Measurements from ENCODE around the gene KRT13.
A peak's percentile ranks its signal among the peaks of the same experiment; 100 is the strongest.

The KRT13 gene

DNA sequence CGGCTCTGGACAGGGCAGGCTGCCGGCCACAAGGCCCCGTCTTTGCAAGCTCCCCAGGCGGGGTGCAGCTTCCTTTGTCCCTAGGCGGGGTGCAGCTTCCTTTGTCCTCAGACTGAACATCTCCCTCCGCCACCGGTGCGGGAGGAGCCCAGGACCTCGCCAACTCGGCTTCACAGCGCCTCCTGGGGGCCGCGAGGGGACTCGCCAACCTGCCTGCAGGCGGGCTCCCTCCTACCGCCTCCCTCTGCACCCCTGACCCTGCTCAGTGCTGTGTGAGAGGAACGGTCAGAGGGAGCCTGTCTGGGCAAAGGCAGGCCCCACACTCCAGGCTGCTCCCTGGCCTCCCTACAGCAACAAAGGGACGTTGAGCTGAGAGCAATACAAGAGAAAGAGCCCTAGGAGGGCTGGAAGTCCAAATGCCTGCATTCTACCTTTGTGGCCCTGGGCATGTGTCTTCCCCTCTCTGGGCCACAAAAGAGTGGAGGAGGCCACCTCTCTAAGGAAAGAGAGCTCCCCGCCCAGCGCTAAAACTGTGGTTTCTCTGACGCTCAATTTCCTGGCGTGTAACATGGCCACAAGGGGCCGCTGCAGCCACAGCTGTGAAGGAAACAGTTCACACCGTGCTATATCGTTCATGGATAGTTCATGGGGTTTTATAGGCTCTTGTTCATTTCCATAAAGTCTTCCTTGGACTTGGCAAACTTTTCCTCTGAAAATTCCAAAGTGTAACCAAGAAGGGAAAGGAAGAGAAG lies 43.6 kb upstream of the KRT13 start:
- peak; percentile 97 for TF ChIP-seq CTCF (IDR thresholded peaks at IDR 0.05; ENCODE audit: control insufficient read depth, extremely low read depth, insufficient read depth)
- H3K4me3 ChIP-seq (ENCODE audit: low read depth, low read length) = peak overlapping the region; percentile 17; the same call in 1 of the 2 replicates
- peak; percentile 52 for DNase-seq (ENCODE audit: low read depth)

DNA sequence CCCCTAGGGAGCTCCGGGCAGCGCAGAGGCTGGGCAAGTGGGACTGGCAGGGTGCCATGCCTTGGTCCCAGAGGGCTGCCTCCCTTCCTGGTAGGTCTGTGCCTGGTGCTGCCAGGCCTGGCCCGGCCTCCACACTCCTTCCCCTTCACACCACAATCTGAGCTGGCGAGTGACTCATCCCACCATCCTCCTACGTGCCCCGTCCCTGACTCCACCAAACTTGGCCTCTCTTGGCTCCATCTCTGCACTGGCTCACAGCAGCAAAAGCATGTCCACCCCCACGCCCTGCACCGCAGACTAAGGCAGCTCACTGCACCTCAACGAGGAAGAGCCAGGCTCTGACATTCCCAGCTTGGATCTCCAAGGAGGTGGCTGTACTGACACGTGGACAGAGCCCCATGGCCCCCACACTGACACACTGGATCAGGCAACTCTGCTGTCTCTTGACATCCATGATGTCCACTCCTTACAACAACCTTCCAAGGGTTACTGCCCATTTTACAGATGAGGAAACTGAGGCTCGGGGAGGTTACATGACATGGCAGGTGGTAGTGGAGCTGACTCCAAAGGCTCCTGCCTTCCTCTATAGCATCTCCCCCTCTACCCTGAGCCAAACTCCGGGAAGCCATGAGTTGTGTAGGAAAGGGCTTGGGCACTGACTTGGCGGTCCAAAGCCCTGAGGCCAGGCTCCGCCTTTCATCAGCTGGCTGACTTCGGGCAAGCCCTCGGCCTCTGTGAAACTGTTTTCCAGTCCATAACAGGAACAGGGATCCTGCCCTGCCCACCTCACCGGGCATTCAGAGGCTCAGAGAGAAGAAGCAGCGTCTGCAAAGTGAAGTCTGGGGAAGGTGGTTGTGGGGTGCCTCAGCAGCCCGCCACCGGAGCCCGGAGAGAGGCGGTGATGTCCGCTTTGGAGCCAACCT lies 42.8 kb upstream of the KRT13 start:
- DNase-seq (ENCODE audit: low read depth) = no peak
- no peak for TF ChIP-seq CTCF (IDR thresholded peaks at IDR 0.05; ENCODE audit: control insufficient read depth, extremely low read depth, insufficient read depth)
- H3K4me3 ChIP-seq (ENCODE audit: low read depth, low read length) = no peak overlapping the region

- no peak for DNase-seq (ENCODE audit: low read depth)
- no peak overlapping the region for H3K4me3 ChIP-seq (ENCODE audit: low read depth, low read length)
- no peak for TF ChIP-seq CTCF (IDR thresholded peaks at IDR 0.05; ENCODE audit: control insufficient read depth, extremely low read depth, insufficient read depth)
Measured at GRCh38 chr17:41547378-41547841, 42.0 kb upstream of the KRT13 start.

DNA sequence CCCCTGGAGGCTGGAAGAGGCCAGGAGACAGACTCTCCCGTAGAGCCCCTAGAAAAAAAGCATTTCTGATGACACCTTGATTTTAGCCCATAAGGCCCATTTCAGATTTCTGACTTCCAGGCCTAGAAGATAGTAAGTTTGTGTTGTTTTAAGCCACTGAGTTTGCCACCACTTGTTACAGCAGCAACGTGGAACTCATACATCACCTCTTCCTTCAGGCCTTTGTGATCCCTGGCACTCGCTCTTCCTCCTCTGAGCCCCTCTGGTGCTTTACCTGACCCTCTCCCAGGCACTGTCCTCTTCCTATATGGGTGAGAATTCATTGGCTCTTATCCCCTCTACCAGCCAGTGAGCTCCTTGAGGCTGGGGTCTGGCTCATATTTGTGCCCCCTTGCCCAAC lies 41.4 kb upstream of the KRT13 start:
- H3K4me3 ChIP-seq (ENCODE audit: low read depth, low read length) = no peak overlapping the region
- DNase-seq (ENCODE audit: low read depth) = no peak
- no peak for TF ChIP-seq CTCF (IDR thresholded peaks at IDR 0.05; ENCODE audit: control insufficient read depth, extremely low read depth, insufficient read depth)

DNA sequence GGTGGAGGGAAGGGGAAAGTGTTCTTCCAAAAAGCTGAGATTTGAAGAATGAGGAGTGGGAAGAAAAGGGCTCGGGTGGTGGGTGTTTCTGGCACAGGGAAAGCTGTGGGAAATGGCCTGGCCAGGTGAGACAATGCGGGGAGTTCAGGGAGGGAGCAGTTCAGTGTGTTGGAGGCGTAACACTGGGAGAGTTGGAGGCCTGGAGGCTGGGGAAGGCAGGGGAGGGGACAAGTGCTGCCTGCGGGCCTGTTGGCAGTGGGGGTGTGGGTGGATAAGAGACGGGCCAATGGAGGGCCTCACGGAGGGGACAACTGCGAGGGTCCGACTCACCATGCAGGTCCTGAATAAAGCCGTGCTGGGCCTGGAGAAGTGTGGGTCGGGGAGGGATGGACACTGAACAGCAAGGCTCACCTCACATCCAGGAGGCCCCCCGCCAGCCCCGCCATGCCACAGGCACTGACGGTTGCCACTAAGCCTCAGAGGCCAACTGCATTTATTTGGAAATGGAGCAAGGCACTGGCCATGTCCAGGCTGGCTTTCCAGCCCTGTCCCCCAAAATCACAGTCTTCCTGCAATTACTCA lies 40.5 kb upstream of the KRT13 start:
- no peak for TF ChIP-seq CTCF (IDR thresholded peaks at IDR 0.05; ENCODE audit: control insufficient read depth, extremely low read depth, insufficient read depth)
- DNase-seq (ENCODE audit: low read depth) = no peak
- no peak overlapping the region for H3K4me3 ChIP-seq (ENCODE audit: low read depth, low read length)

- no peak for TF ChIP-seq CTCF (IDR thresholded peaks at IDR 0.05; ENCODE audit: control insufficient read depth, extremely low read depth, insufficient read depth)
- H3K4me3 ChIP-seq (ENCODE audit: low read depth, low read length) = no peak overlapping the region
- DNase-seq (ENCODE audit: low read depth) = no peak
Measured at GRCh38 chr17:41544935-41545334, 39.5 kb upstream of the KRT13 start.
